Transverse colon (tissue), 4 donors: Measurements from ENCODE around the gene CARS2. TPM values are rescaled to one million over a fixed set of nuclear protein-coding genes. Genes with fewer than 3 reads are reported as not detected.

Source experiments
- DNase-seq: peaks from one replicate; pipeline ENCODE4 v3.0.0-alpha.2; 2019
- H3K27ac ChIP-seq, 4 donors: fragments of 200-600 bp; sonication (generic); 2 replicates each; pipeline ENCODE4 v1.5.1; 2016 to 2018; ENCODE audit warnings: inconsistent platforms in 4 of 4
- H3K27me3 ChIP-seq: fragments of 200-600 bp; sonication (generic); 2 replicates; pipeline ENCODE4 v1.5.1; 2017; ENCODE audit warnings: inconsistent platforms
- H3K36me3 ChIP-seq, 4 donors: fragments of 200-600 bp; sonication (generic); 2 replicates each; pipeline ENCODE4 v1.5.1; 2017 to 2019; ENCODE audit warnings: inconsistent platforms in 4 of 4
- H3K4me1 ChIP-seq, 4 donors: fragments of 200-600 bp; sonication (generic); 2 replicates each; pipeline ENCODE4 v1.5.1; 2017 to 2020; ENCODE audit warnings: inconsistent platforms in 4 of 4
- H3K4me3 ChIP-seq, 4 donors: fragments of 200-600 bp; sonication (generic); 1 replicate in 1 of 4; 2 replicates in 3 of 4; pipeline versions ENCODE4 v1.5.1 to v1.6.1; 2017 to 2019; ENCODE audit warnings: inconsistent platforms in 4 of 4
- H3K9me3 ChIP-seq, 2 donors: fragments of 200-600 bp; sonication (generic); 2 replicates each; pipeline ENCODE4 v1.5.1; 2017 to 2019; ENCODE audit warnings: inconsistent platforms in 2 of 2
- EP300 ChIP-seq: sonication (generic); formaldehyde crosslinking; IDR thresholded peaks from one replicate; pipeline ENCODE4 v1.6.1; 2017; ENCODE audit warnings: antibody characterized with exemption, low read depth
- POLR2A ChIP-seq: fragments of 450-650 bp; IDR thresholded peaks from one replicate; pipeline ENCODE4 v1.6.1; 2016; ENCODE audit warnings: antibody characterized with exemption, mild to moderate bottlenecking, moderate library complexity
- POLR2AphosphoS5 ChIP-seq, 3 donors: sonication (generic); formaldehyde crosslinking; IDR thresholded peaks; one replicate each; pipeline ENCODE4 v1.6.1; 2016; ENCODE audit warnings: antibody characterized with exemption in 3 of 3
- WGBS, 2 donors: methylation state at CpG; one replicate each; pipeline ENCODE4 v1.1.5; 2018; ENCODE audit warnings: low coverage in 1 of 2; 5-methylcytosine and 5-hydroxymethylcytosine counted together
- in situ Hi-C, 4 donors: fragments of 200-750 bp; cut with MboI; loops; one replicate each; pipeline versions ENCODE4 v1.15.0 to v1.15.1; 2017; ENCODE audit warnings: low sequenced_read_pairs in 3 of 4, low pct_ligation_motif_present in 1 of 4, low pct_unique_long_range_greater_than_20kb in 1 of 4
- intact Hi-C: fragments of 100-400 bp; cut with DNase I; formaldehyde crosslinking; loops from one replicate; pipeline ENCODE4 v1.15.1; 2023; ENCODE audit warnings: low total_unique reads
- total RNA-seq, 4 donors: library from RNA; depleted of rRNA; stranded (reverse); fragments of >200 nt; gene quantifications; one replicate each; pipeline ENCODE4 v1.1.0, GENCODE V29; 2016
- TF ChIP-seq, protein P1 (sequence below), 5 experiments: fragments of 200-600 bp in 3 of 5; fragments of 450-650 bp in 2 of 5; sonication (generic) in 3 of 5; IDR thresholded peaks; 1 replicate in 2 of 5; 2 replicates in 3 of 5; pipeline ENCODE4 v1.5.1; 2016 to 2017; ENCODE audit warnings: antibody characterized with exemption in 5 of 5, inconsistent platforms in 3 of 5, mild to moderate bottlenecking in 2 of 5, moderate library complexity in 1 of 5

Gene CARS2
- total RNA-seq, 4 donors from 2014 or later, result 35.2 to 152 (median 56.2) TPM

DNA sequence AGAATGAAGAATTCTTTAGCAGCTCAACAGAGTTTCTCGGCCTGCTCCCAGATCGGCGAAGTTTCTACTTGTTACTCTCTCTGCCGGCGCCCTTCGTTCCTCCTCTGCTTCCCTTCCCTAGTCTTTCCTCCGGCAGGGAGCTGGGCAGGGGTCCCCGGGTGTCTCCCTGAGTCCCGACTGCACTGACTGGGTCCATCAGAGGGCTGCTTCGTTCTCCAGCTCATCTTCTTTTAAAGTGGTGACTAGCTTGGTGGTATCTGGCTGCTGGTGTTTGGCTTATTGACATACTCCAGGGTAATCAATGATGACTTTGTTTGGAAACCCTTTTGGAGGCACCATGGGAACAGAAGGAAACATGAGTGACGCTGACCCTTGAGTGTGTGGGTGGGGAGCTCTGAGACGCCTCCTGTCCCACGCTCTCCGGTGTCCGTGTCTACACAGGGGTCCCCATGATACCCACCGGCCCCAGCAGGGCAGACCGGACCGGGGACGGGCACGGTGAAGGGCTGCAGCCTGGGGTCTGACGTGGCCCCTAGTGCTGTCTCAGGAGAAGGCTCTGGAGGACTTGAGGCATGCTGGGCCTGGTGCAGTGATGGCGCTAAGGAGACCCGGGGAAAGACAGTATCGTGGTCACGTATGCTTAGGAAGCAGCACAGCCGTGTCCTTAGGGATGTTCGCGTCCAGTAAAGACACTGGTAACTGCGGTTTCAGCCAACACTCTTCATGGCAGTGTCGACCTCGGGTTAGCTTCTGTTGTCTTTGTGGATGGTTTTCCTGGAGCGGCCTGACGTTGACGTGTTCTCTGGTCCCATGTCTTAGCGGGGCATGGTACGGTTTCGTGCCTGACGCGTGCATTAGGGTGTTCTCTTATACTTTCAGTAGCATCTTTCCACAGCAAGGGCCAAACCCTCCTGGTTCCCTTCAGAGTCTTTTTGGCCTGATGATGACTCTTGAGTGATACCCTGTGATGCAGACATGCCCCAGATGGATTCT lies 66.8 kb downstream of the CARS2 start:
- DNase-seq, result no peak
- in situ Hi-C loops (no loop called here), intact Hi-C loops (no loop called here)
- Histone ChIP-seq H3K4me1 (no peaks in the 10 kb centered on the region), H3K27me3 (no peaks in the 10 kb centered on the region), H3K27ac (peak overlapping the region in 1 of 4 donors; percentile 24), H3K36me3 (peaks cover 0 to 31% (median 13%) of the 10 kb centered on the region in 4 donors), H3K9me3 (no peaks in the 10 kb centered on the region), H3K4me3 (no peak overlapping the region)
- WGBS, 2 donors, result 86 to 91% methylated on average over 7 to 39 of the region's 39 CpGs
- TF ChIP-seq, protein P1, sequence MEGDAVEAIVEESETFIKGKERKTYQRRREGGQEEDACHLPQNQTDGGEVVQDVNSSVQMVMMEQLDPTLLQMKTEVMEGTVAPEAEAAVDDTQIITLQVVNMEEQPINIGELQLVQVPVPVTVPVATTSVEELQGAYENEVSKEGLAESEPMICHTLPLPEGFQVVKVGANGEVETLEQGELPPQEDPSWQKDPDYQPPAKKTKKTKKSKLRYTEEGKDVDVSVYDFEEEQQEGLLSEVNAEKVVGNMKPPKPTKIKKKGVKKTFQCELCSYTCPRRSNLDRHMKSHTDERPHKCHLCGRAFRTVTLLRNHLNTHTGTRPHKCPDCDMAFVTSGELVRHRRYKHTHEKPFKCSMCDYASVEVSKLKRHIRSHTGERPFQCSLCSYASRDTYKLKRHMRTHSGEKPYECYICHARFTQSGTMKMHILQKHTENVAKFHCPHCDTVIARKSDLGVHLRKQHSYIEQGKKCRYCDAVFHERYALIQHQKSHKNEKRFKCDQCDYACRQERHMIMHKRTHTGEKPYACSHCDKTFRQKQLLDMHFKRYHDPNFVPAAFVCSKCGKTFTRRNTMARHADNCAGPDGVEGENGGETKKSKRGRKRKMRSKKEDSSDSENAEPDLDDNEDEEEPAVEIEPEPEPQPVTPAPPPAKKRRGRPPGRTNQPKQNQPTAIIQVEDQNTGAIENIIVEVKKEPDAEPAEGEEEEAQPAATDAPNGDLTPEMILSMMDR (IDR thresholded peaks at IDR 0.05), result no peak
- no peak for TF ChIP-seq POLR2AphosphoS5 (IDR thresholded peaks at IDR 0.05)
- TF ChIP-seq EP300, result no peak
- no peak for TF ChIP-seq POLR2A

- no peaks in the 10 kb centered on the region for H3K9me3 ChIP-seq
- no peak for DNase-seq
- H3K4me1 ChIP-seq, result no peaks in the 10 kb centered on the region
- TF ChIP-seq POLR2AphosphoS5 (IDR thresholded peaks at IDR 0.05) (no peak), EP300 (no peak), POLR2A (no peak)
- TF ChIP-seq, protein P1 (IDR thresholded peaks at IDR 0.05), result no peak
- H3K36me3 ChIP-seq, result peaks cover 0 to 31% (median 13%) of the 10 kb centered on the region in 4 donors
- H3K27me3 ChIP-seq, result no peaks in the 10 kb centered on the region
- in situ Hi-C loops (no loop called here), intact Hi-C loops (no loop called here)
- no peak overlapping the region for H3K27ac ChIP-seq
- no peak overlapping the region for H3K4me3 ChIP-seq
- WGBS, 2 donors, result 89 to 91% methylated on average over 5 to 23 of the region's 23 CpGs
These were observed 67.7 kb downstream of the CARS2 start for GRCh38 chr13:110638257-110638656.

- Histone ChIP-seq H3K4me1 (no peaks in the 10 kb centered on the region), H3K27me3 (no peaks in the 10 kb centered on the region), H3K9me3 (no peaks in the 10 kb centered on the region), H3K27ac (no peak overlapping the region), H3K36me3 (peaks cover 0 to 31% (median 13%) of the 10 kb centered on the region in 4 donors), H3K4me3 (no peak overlapping the region)
- TF ChIP-seq POLR2A (no peak), POLR2AphosphoS5 (IDR thresholded peaks at IDR 0.05) (no peak), EP300 (no peak)
- TF ChIP-seq, protein P1 (IDR thresholded peaks at IDR 0.05), result no peak
- DNase-seq, result no peak
- intact Hi-C loops (no loop called here), in situ Hi-C loops (no loop called here)
- WGBS, 2 donors, result 66% methylated on average over 6 of the region's 6 CpGs; no CpG with 5 or more reads in 1 of the 2 donors
These were observed 68.2 kb downstream of the CARS2 start for GRCh38 chr13:110637747-110638146.

DNA sequence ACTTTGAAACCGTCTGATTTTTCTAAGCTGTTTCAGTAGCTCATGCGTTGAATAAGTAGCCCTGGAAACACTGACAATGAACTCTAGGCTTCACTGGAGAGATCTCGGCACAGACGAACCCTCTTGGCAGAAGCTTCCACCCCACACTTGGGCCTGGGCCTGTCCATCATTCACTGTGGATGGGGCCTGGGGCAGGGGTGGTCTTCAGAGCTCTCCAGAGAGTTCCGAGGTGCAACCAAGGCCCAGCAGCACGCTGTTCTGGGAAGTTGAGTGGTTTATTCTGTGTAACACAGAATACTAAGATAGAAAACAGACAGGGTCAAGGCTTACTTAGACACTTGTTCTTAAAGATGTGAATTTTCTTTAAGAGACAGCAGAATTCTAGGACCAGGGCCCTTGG lies 68.6 kb downstream of the CARS2 start:
- TF ChIP-seq POLR2A, result no peak
- no peak for TF ChIP-seq POLR2AphosphoS5 (IDR thresholded peaks at IDR 0.05)
- TF ChIP-seq, protein P1 (IDR thresholded peaks at IDR 0.05), result no peak
- no peak for TF ChIP-seq EP300
- peaks cover 0 to 31% (median 13%) of the 10 kb centered on the region in 4 donors for H3K36me3 ChIP-seq
- intact Hi-C loops, result no loop called here
- H3K9me3 ChIP-seq, result no peaks in the 10 kb centered on the region
- no peak overlapping the region for H3K27ac ChIP-seq
- H3K27me3 ChIP-seq, result no peaks in the 10 kb centered on the region
- 89 to 93% methylated on average over 4 to 6 of the region's 6 CpGs for WGBS, 2 donors
- H3K4me1 ChIP-seq, result no peaks in the 10 kb centered on the region
- in situ Hi-C loops, result no loop called here
- H3K4me3 ChIP-seq, result no peak overlapping the region
- DNase-seq, result no peak
